Measurements from ENCODE around the gene EN2.

The EN2 gene

GRCh38 chr7:155450970-155451801 is 6.7 kb upstream of the EN2 start:
- DNase-seq (ENCODE audit: low read depth): no peak

GRCh38 chr7:155451840-155452239 is 6.1 kb upstream of the EN2 start:
- no peak for DNase-seq (ENCODE audit: low read depth)

GRCh38 chr7:155452505-155453295 is 5.2 kb upstream of the EN2 start:
- DNase-seq (ENCODE audit: low read depth): no peak

- no peak for DNase-seq (ENCODE audit: low read depth)
These were observed 4.4 kb upstream of the EN2 start for GRCh38 chr7:155453296-155454182.

- DNase-seq (ENCODE audit: low read depth): no peak
These were observed 3.5 kb upstream of the EN2 start for GRCh38 chr7:155454183-155455112.

GRCh38 chr7:155455132-155455693 is 2.7 kb upstream of the EN2 start:
- DNase-seq (ENCODE audit: low read depth): no peak

GRCh38 chr7:155455776-155456737 is 1.9 kb upstream of the EN2 start:
- no peak for DNase-seq (ENCODE audit: low read depth)

- no peak for DNase-seq (ENCODE audit: low read depth)
These were observed 988 bp upstream of the EN2 start for GRCh38 chr7:155456738-155457543.

- DNase-seq (ENCODE audit: low read depth): no peak
These were observed 302 bp upstream of the EN2 start for GRCh38 chr7:155457544-155458110.

GRCh38 chr7:155458878-155459699 is 1.2 kb downstream of the EN2 start:
- no peak for DNase-seq (ENCODE audit: low read depth)

- no peak for DNase-seq (ENCODE audit: low read depth)
These were observed 2.0 kb downstream of the EN2 start for GRCh38 chr7:155459700-155460461.

- DNase-seq (ENCODE audit: low read depth): no peak
These were observed 3.1 kb downstream of the EN2 start for GRCh38 chr7:155460926-155461613.

GRCh38 chr7:155461631-155462030 is 3.7 kb downstream of the EN2 start:
- no peak for DNase-seq (ENCODE audit: low read depth)

- DNase-seq (ENCODE audit: low read depth): no peak
These were observed 4.3 kb downstream of the EN2 start for GRCh38 chr7:155462163-155462735.

- DNase-seq (ENCODE audit: low read depth): no peak
These were observed 5.3 kb downstream of the EN2 start for GRCh38 chr7:155463114-155463811.
